SK-N-SH (cell line): Measurements from ENCODE around the gene SLC25A21. TPM values are rescaled to one million over a fixed set of nuclear protein-coding genes. Genes with fewer than 3 reads are reported as not detected.

Source experiments
- CTCF ChIA-PET: fragments of 300-600, 350-600 bp; formaldehyde crosslinking; extraction: SDS; loops from one replicate; lab custom pipeline; 2021; lab: Yijun Ruan, JAX
- POLR2A ChIA-PET: fragments of 350-600 bp; sonication (Branson Sonifier 250); formaldehyde crosslinking; extraction: SDS; loops from one replicate; lab custom pipeline; 2020; ENCODE audit warnings: antibody characterized with exemption, inconsistent platforms; lab: Yijun Ruan, JAX
- DNase-seq: peaks from one replicate; pipeline ENCODE4 v3.0.0; 2012
- H2AFZ ChIP-seq: fragments of 200-600 bp; sonication (generic); 2 replicates; pipeline ENCODE4 v1.8.1; 2016; ENCODE audit warnings: antibody characterized with exemption, mild to moderate bottlenecking, low read depth
- H3F3A ChIP-seq: fragments of 200-600 bp; sonication (generic); replicated peaks from 2 replicates; pipeline ENCODE3; 2016; ENCODE audit warnings: antibody characterized with exemption, mild to moderate bottlenecking; ENCODE audit not compliant: insufficient read depth
- H3K27ac ChIP-seq, 2 experiments: fragments of 200-500 bp in 1 of 2; fragments of 200-600 bp in 1 of 2; sonication (Bioruptor generic) in 1 of 2; sonication (generic), shearing (Covaris generic) in 1 of 2; 2 replicates each; pipeline versions ENCODE4 v1.5.1 to v1.6.1; 2014 to 2016; ENCODE audit warnings: low read depth in 2 of 2, inconsistent platforms in 1 of 2, low read length in 1 of 2, mild to moderate bottlenecking in 1 of 2, mixed read lengths in 1 of 2
- H3K27me3 ChIP-seq: fragments of 200-600 bp; sonication (generic), shearing (Covaris generic); 2 replicates; pipeline ENCODE4 v1.6.1; 2016; ENCODE audit warnings: mixed run types; ENCODE audit not compliant: insufficient read depth
- H3K36me3 ChIP-seq, 2 experiments: fragments of 200-500 bp in 1 of 2; fragments of 200-600 bp in 1 of 2; sonication (Bioruptor generic) in 1 of 2; sonication (generic) in 1 of 2; replicated peaks in 1 of 2; 2 replicates each; pipeline versions ENCODE3 to v1.5.1; 2014 to 2016; ENCODE audit warnings: low read length in 1 of 2, mild to moderate bottlenecking in 1 of 2; ENCODE audit not compliant: insufficient read depth in 2 of 2, control insufficient read depth in 1 of 2
- H3K4me1 ChIP-seq, 2 experiments: fragments of 200-500 bp in 1 of 2; fragments of 200-600 bp in 1 of 2; sonication (Bioruptor generic) in 1 of 2; sonication (generic), shearing (Covaris generic) in 1 of 2; 2 replicates each; pipeline versions ENCODE4 v1.5.1 to v1.6.1; 2014 to 2016; ENCODE audit warnings: low read depth in 1 of 2, low read length in 1 of 2, mixed run types in 1 of 2; ENCODE audit not compliant: insufficient read depth in 2 of 2, control insufficient read depth in 1 of 2
- H3K4me2 ChIP-seq: fragments of 200-600 bp; sonication (generic), shearing (Covaris generic); 2 replicates; pipeline ENCODE4 v1.6.1; 2017; ENCODE audit warnings: mixed run types
- H3K4me3 ChIP-seq, 2 experiments: fragments of 200-500 bp in 1 of 2; fragments of 200-600 bp in 1 of 2; sonication (Bioruptor generic) in 1 of 2; sonication (generic), shearing (Covaris generic) in 1 of 2; 2 replicates each; pipeline versions ENCODE4 v1.5.1 to v1.8.1; 2014 to 2016; ENCODE audit warnings: low read depth in 2 of 2, inconsistent platforms in 1 of 2, low read length in 1 of 2, mild to moderate bottlenecking in 1 of 2, mixed read lengths in 1 of 2, moderate library complexity in 1 of 2
- H3K79me2 ChIP-seq: fragments of 200-600 bp; sonication (generic); 2 replicates; pipeline ENCODE4 v1.8.1; 2017; ENCODE audit warnings: mild to moderate bottlenecking; ENCODE audit not compliant: insufficient read depth
- H3K9ac ChIP-seq: fragments of 200-600 bp; sonication (generic); 2 replicates; pipeline ENCODE4 v1.6.1; 2017; ENCODE audit warnings: mixed run types
- H3K9me2 ChIP-seq: fragments of 200-600 bp; sonication (generic); 2 replicates; pipeline ENCODE4 v1.6.1; 2017; ENCODE audit warnings: mixed run types
- H3K9me3 ChIP-seq: fragments of 200-600 bp; sonication (generic); 2 replicates; pipeline ENCODE4 v1.6.1; 2017; ENCODE audit warnings: mixed run types, mild to moderate bottlenecking, moderate library complexity
- H4K20me1 ChIP-seq: fragments of 200-600 bp; sonication (generic); 2 replicates; pipeline ENCODE4 v1.6.1; 2017; ENCODE audit warnings: mild to moderate bottlenecking, mixed run types; ENCODE audit not compliant: insufficient read depth
- EP300 ChIP-seq, 2 experiments: IDR thresholded peaks; 2 replicates each; pipeline versions ENCODE4 v1.4.0 to v1.6.1; 2012; ENCODE audit warnings: borderline replicate concordance in 1 of 2, low read depth in 1 of 2, low read length in 1 of 2
- GABPA ChIP-seq: IDR thresholded peaks from 2 replicates; pipeline ENCODE4 v1.4.0; 2012; ENCODE audit warnings: low read depth, mild to moderate bottlenecking
- MEF2A ChIP-seq: IDR thresholded peaks from 2 replicates; pipeline ENCODE4 v1.4.0; 2012; ENCODE audit warnings: low read depth, borderline replicate concordance
- NFIC ChIP-seq: IDR thresholded peaks from 2 replicates; pipeline ENCODE4 v1.4.0; 2012; ENCODE audit warnings: borderline replicate concordance
- REST ChIP-seq: IDR thresholded peaks from 2 replicates; pipeline ENCODE4 v1.6.1; 2012; ENCODE audit warnings: mild to moderate bottlenecking, low read depth, low read length, moderate library complexity
- RFX5 ChIP-seq: IDR thresholded peaks from 2 replicates; pipeline ENCODE4 v1.6.1; 2012; ENCODE audit warnings: mild to moderate bottlenecking, improper control_type of control experiment, low read length
- RXRA ChIP-seq: IDR thresholded peaks from 2 replicates; pipeline ENCODE4 v1.4.0; 2012; ENCODE audit warnings: low read depth, mild to moderate bottlenecking, borderline replicate concordance
- TCF12 ChIP-seq: IDR thresholded peaks from 2 replicates; pipeline ENCODE4 v1.4.0; 2012
- TEAD4 ChIP-seq: IDR thresholded peaks from 2 replicates; pipeline ENCODE4 v1.4.0; 2012; ENCODE audit warnings: mild to moderate bottlenecking, borderline replicate concordance; ENCODE audit not compliant: insufficient read depth
- USF1 ChIP-seq: IDR thresholded peaks from 2 replicates; pipeline ENCODE4 v1.4.0; 2012; ENCODE audit warnings: low read depth, borderline replicate concordance
- USF2 ChIP-seq: fragments of 150-350 bp; IDR thresholded peaks from 2 replicates; pipeline ENCODE4 v1.6.1; 2017; ENCODE audit warnings: antibody characterized with exemption, low read length, low read depth, borderline replicate concordance
- YY1 ChIP-seq: IDR thresholded peaks from 2 replicates; pipeline ENCODE4 v1.4.0; 2012; ENCODE audit warnings: low read depth, mild to moderate bottlenecking
- WGBS: methylation state at CpG from one replicate; pipeline ENCODE4 v1.1.6; 2017; ENCODE audit warnings: low lambda C conversion rate; 5-methylcytosine and 5-hydroxymethylcytosine counted together
- polyA plus RNA-seq, 3 experiments: library from polyadenylated mRNA; depleted of rRNA; stranded (reverse); fragments of >200 nt; gene quantifications; 2 replicates each; pipeline ENCODE4 v1.2.3, GENCODE V29; 2012

Gene SLC25A21
- polyA plus RNA-seq, 1 of the 3 experiments (the other 2 are of a cell fraction), result not detected

GRCh38 chr14:37057776-37058175, 114.6 kb downstream of the SLC25A21 start (continued):
- no peak for TF ChIP-seq REST

- no peaks in the 10 kb centered on the region for H3K79me2 ChIP-seq
- H3K36me3 ChIP-seq, result no peaks in the 10 kb centered on the region
- no peak for DNase-seq
- ChIA-PET CTCF (interaction anchor here (0.5 kb wide), 1 partner anchor 94 kb away, joined by 3 read pairs; no protein-coding TSS in a partner anchor), POLR2A (no interaction called here)
- H3K4me3 ChIP-seq, result no peak overlapping the region
- H2AFZ ChIP-seq, result no peak overlapping the region
- no peaks in the 10 kb centered on the region for H3K9me3 ChIP-seq
- H3K4me1 ChIP-seq, result no peaks in the 10 kb centered on the region
- WGBS, result 0% methylated on average over 2 of the region's 3 CpGs
- no peaks in the 10 kb centered on the region for H3K9me2 ChIP-seq
- H3F3A ChIP-seq, result no peaks in the 10 kb centered on the region
- H3K27ac ChIP-seq, result no peak overlapping the region
- no peak overlapping the region for H3K9ac ChIP-seq
- no peaks in the 10 kb centered on the region for H4K20me1 ChIP-seq
- H3K27me3 ChIP-seq, result no peaks in the 10 kb centered on the region
- H3K4me2 ChIP-seq, result no peak overlapping the region
- TF ChIP-seq YY1 (no peak), RXRA (no peak), USF2 (no peak), GABPA (no peak), USF1 (no peak), RFX5 (no peak), TCF12 (no peak), NFIC (no peak), TEAD4 (no peak), MEF2A (no peak), EP300 (IDR thresholded peaks at IDR 0.05; ENCODE audit: borderline replicate concordance in 1 of 2, low read depth in 1 of 2, low read length in 1 of 2) (no peak)
Measured at GRCh38 chr14:37056473-37056872, 115.9 kb downstream of the SLC25A21 start.
